ENCODE measurements around the gene DNAL4.

DNAL4 gene

DNA sequence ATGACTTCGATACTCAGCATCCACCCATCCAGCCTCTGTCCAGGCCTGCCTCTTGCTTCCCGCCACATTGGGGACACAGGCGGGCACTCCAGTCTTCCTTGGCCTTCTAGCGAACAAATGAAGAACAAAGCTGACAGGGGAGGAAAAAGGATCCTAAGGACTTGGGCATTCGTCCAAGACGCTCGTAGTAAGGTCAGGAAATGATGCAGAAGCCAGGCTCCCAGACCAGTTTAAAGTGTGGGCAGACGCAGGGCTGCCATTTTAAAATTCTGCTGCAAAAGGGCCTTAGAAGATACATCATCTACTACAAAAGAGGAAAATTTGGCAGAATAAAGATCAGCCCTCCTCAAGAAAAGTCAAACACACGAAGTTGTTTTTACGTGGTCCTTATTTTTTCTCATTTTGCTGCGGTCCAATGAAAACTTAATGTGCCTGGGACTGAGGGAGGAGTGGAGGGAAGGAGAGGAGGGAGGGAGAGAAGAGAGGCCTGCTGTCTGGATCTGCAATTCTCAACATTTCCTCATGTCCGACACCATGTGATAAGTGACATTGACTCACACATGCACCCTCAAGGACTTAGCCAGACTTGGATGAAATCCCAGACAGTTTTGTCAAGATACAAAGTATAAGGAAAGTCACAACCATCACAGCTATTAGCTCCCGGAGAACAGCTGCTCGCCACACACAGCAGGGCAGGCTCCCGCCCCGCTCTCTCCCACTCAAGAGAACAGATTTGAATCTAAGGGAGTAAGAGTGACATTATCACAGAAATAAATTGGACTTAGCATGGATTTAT, 5.7 kb downstream of the DNAL4 start:
- Histone ChIP-seq H3K4me2 (ENCODE audit: insufficient read depth, low read length) (no peak overlapping the region), H2AFZ (ENCODE audit: low read depth, low read length) (no peak overlapping the region), H3K36me3 (ENCODE audit: insufficient read depth, low read length) (peaks cover 8% of the 10 kb centered on the region; the same call in 1 of the 2 replicates), H3K4me3 (ENCODE audit: low read depth in 1 of 2, low read length in 2 of 2) (no peak overlapping the region), H3K27ac (ENCODE audit: low read length) (no peak overlapping the region), H3K9ac (ENCODE audit: low read depth, low read length) (no peak overlapping the region), H3K79me2 (ENCODE audit: insufficient read depth, low read length) (peaks cover 3% of the 10 kb centered on the region), H3K9me3 (ENCODE audit: insufficient read depth, low read length, severe bottlenecking) (no peaks in the 10 kb centered on the region), H3K27me3 (ENCODE audit: insufficient read depth, low read length, poor library complexity) (no peaks in the 10 kb centered on the region), H4K20me1 (ENCODE audit: insufficient read depth, low read length) (peaks cover 5% of the 10 kb centered on the region), H3K4me1 (ENCODE audit: insufficient read depth, low read length) (peaks cover 9% of the 10 kb centered on the region)
- DNase-seq (no peak), ATAC-seq (ENCODE audit: insufficient read depth, low read depth) (no peak)
- TF ChIP-seq, protein P1, sequence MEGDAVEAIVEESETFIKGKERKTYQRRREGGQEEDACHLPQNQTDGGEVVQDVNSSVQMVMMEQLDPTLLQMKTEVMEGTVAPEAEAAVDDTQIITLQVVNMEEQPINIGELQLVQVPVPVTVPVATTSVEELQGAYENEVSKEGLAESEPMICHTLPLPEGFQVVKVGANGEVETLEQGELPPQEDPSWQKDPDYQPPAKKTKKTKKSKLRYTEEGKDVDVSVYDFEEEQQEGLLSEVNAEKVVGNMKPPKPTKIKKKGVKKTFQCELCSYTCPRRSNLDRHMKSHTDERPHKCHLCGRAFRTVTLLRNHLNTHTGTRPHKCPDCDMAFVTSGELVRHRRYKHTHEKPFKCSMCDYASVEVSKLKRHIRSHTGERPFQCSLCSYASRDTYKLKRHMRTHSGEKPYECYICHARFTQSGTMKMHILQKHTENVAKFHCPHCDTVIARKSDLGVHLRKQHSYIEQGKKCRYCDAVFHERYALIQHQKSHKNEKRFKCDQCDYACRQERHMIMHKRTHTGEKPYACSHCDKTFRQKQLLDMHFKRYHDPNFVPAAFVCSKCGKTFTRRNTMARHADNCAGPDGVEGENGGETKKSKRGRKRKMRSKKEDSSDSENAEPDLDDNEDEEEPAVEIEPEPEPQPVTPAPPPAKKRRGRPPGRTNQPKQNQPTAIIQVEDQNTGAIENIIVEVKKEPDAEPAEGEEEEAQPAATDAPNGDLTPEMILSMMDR (IDR thresholded peaks at IDR 0.05; ENCODE audit: borderline replicate concordance, extremely low read depth, low read length, poor library complexity, severe bottlenecking): no peak
- TF ChIP-seq EZH2 (IDR thresholded peaks at IDR 0.05; ENCODE audit: borderline replicate concordance, low read depth, low read length, severe bottlenecking): no peak

DNA sequence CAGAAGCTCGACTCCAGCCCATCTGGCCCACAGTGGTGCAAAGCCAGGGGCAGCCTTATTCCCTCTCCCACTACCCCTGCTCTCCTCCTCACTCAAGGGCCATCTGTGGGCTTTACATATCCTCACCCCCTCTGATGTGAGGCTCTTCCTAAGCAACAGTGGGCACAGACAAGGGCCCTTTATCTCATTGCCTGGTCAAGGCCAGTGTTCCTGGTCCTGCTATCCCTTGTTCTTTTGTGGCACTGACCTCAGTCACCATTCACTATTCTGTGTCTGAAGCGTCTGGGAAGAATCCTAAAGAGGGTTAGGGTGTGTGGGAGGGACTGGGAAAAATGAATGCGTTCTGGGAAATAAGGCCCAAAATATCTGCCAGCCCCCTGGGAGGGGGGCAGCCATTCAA, 7.3 kb downstream of the DNAL4 start:
- Histone ChIP-seq H3K9ac (ENCODE audit: low read depth, low read length) (no peak overlapping the region), H3K27me3 (ENCODE audit: insufficient read depth, low read length, poor library complexity) (no peaks in the 10 kb centered on the region), H3K79me2 (ENCODE audit: insufficient read depth, low read length) (no peaks in the 10 kb centered on the region), H3K4me1 (ENCODE audit: insufficient read depth, low read length) (no peaks in the 10 kb centered on the region), H3K4me2 (ENCODE audit: insufficient read depth, low read length) (no peak overlapping the region), H4K20me1 (ENCODE audit: insufficient read depth, low read length) (peaks cover 5% of the 10 kb centered on the region), H3K9me3 (ENCODE audit: insufficient read depth, low read length, severe bottlenecking) (no peaks in the 10 kb centered on the region), H2AFZ (ENCODE audit: low read depth, low read length) (no peak overlapping the region), H3K36me3 (ENCODE audit: insufficient read depth, low read length) (peaks cover 8% of the 10 kb centered on the region; the same call in 1 of the 2 replicates), H3K27ac (ENCODE audit: low read length) (no peak overlapping the region), H3K4me3 (ENCODE audit: low read depth in 1 of 2, low read length in 2 of 2) (no peak overlapping the region)
- DNase-seq: no peak
- ATAC-seq (ENCODE audit: insufficient read depth, low read depth): no peak
- no peak for TF ChIP-seq EZH2 (IDR thresholded peaks at IDR 0.05; ENCODE audit: borderline replicate concordance, low read depth, low read length, severe bottlenecking)
- TF ChIP-seq, protein P1 (IDR thresholded peaks at IDR 0.05; ENCODE audit: borderline replicate concordance, extremely low read depth, low read length, poor library complexity, severe bottlenecking): no peak

DNA sequence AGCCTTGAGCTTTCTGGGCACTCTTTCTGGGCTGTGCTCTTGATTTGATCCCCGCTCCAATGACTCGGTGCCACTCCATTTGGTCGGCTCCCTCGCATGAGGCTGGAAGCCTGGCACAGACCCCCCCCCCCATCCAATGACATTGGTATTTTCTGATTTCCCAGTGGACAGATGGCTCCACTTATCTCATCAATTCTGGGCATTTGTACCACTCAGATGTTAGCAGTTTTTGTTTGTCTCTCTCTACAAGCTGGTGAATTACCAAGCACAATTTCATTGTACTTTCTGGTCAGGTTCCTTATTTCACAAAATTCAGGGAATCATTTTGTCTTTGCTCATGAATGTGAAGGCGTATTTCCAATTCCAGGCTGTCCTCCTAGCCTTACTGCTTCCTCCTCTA, 9.1 kb downstream of the DNAL4 start:
- H3K9me3 ChIP-seq (ENCODE audit: insufficient read depth, low read length, severe bottlenecking): no peaks in the 10 kb centered on the region
- H3K4me2 ChIP-seq (ENCODE audit: insufficient read depth, low read length): no peak overlapping the region
- DNase-seq (no peak), ATAC-seq (ENCODE audit: insufficient read depth, low read depth) (no peak)
- H2AFZ ChIP-seq (ENCODE audit: low read depth, low read length): no peak overlapping the region
- TF ChIP-seq, protein P1 (IDR thresholded peaks at IDR 0.05; ENCODE audit: borderline replicate concordance, extremely low read depth, low read length, poor library complexity, severe bottlenecking): no peak
- no peak for TF ChIP-seq EZH2 (IDR thresholded peaks at IDR 0.05; ENCODE audit: borderline replicate concordance, low read depth, low read length, severe bottlenecking)
- H3K27me3 ChIP-seq (ENCODE audit: insufficient read depth, low read length, poor library complexity): no peaks in the 10 kb centered on the region
- H3K4me1 ChIP-seq (ENCODE audit: insufficient read depth, low read length): no peaks in the 10 kb centered on the region
- no peak overlapping the region for H3K27ac ChIP-seq (ENCODE audit: low read length)
- H4K20me1 ChIP-seq (ENCODE audit: insufficient read depth, low read length): peaks cover 5% of the 10 kb centered on the region
- no peak overlapping the region for H3K9ac ChIP-seq (ENCODE audit: low read depth, low read length)
- peaks cover under 1% of the 10 kb centered on the region; the same call in 1 of the 2 replicates for H3K36me3 ChIP-seq (ENCODE audit: insufficient read depth, low read length)
- no peaks in the 10 kb centered on the region for H3K79me2 ChIP-seq (ENCODE audit: insufficient read depth, low read length)
- no peak overlapping the region for H3K4me3 ChIP-seq (ENCODE audit: low read depth in 1 of 2, low read length in 2 of 2)
